GM10248 (cell line): Measurements from ENCODE around the gene WEE1.

ENCODE experiments used
- CTCF ChIA-PET: fragments of 300-600 bp; sonication (Branson Sonifier 250); formaldehyde crosslinking; extraction: SDS; loops from one replicate; lab custom pipeline; 2021; ENCODE audit warnings: antibody characterized with exemption; lab: Yijun Ruan, JAX
- POLR2A ChIA-PET: fragments of 350-650 bp; sonication (Branson Sonifier 250); formaldehyde crosslinking; extraction: SDS; loops from one replicate; lab custom pipeline; 2020; ENCODE audit warnings: antibody characterized with exemption; lab: Yijun Ruan, JAX
- DNase-seq: peaks from one replicate; pipeline ENCODE4 v3.0.0; 2012; ENCODE audit errors: extremely low spot score
- CTCF ChIP-seq: IDR thresholded peaks from 2 replicates; pipeline ENCODE4 v1.5.1; 2012; ENCODE audit warnings: mild to moderate bottlenecking, low read depth; ENCODE audit errors: extremely low read depth, missing control alignments, control extremely low read depth

WEE1 gene

GRCh38 chr11:9581556-9582161 lies 8.2 kb downstream of the WEE1 start:
- TF ChIP-seq CTCF, result no peak
- ChIA-PET CTCF (interaction anchor here (1.1 to 1.7 kb wide), 3 partner anchors 20 to 31 kb away, joined by 3 to 6 read pairs (median 5); no protein-coding TSS in a partner anchor), POLR2A (no interaction called here)
- DNase-seq, result no peak

GRCh38 chr11:9590717-9591116 lies 17.2 kb downstream of the WEE1 start:
- POLR2A ChIA-PET, result no interaction called here
- no peak for TF ChIP-seq CTCF
- CTCF ChIA-PET, result interaction anchor here (1.2 to 5.7 kb wide), 2 partner anchors 22 to 56 kb away, joined by 4 to 20 read pairs; no protein-coding TSS in a partner anchor
- DNase-seq, result no peak

- TF ChIP-seq CTCF, result no peak
- ChIA-PET CTCF (interaction anchor here (0.8 to 8.3 kb wide), 6 partner anchors 10 to 154 kb away, joined by 3 to 106 read pairs (median 4); no protein-coding TSS in a partner anchor), POLR2A (no interaction called here)
- DNase-seq, result no peak
These were observed 21.0 kb downstream of the WEE1 start for GRCh38 chr11:9594267-9595046.

GRCh38 chr11:9596926-9597464 lies 23.5 kb downstream of the WEE1 start:
- POLR2A ChIA-PET, result interaction anchor here (0.5 to 0.6 kb wide), 3 partner anchors 45 to 223 kb away, joined by 3 to 5 read pairs (median 3); no protein-coding TSS in a partner anchor
- no peak for DNase-seq
- TF ChIP-seq CTCF, result no peak
- CTCF ChIA-PET, result interaction anchor here (1.0 to 8.3 kb wide), 11 partner anchors 9 to 376 kb away, joined by 3 to 106 read pairs (median 5); partner anchors contain the start of gene WEE1

- DNase-seq, result no peak
- no peak for TF ChIP-seq CTCF
- ChIA-PET CTCF (interaction anchor here (0.7 to 8.3 kb wide), 13 partner anchors 8 to 372 kb away, joined by 3 to 106 read pairs (median 5); no protein-coding TSS in a partner anchor), POLR2A (interaction anchor here (0.5 kb wide), 1 partner anchor 31 kb away, joined by 3 read pairs; no protein-coding TSS in a partner anchor)
These were observed 26.7 kb downstream of the WEE1 start for GRCh38 chr11:9600166-9600565.

GRCh38 chr11:9600644-9601036 lies 27.2 kb downstream of the WEE1 start:
- TF ChIP-seq CTCF, result no peak
- POLR2A ChIA-PET, result interaction anchor here (0.5 to 1.2 kb wide), 3 partner anchors 23 to 31 kb away, joined by 3 to 5 read pairs (median 3); partner anchors contain the start of gene WEE1
- CTCF ChIA-PET, result interaction anchor here (0.7 to 8.3 kb wide), 15 partner anchors 8 to 703 kb away, joined by 3 to 106 read pairs (median 5); partner anchors contain the start of gene WEE1
- no peak for DNase-seq
